GM10248 (cell line): ENCODE data around the gene MND1.

ENCODE experiments used
- CTCF ChIA-PET: fragments of 300-600 bp; sonication (Branson Sonifier 250); formaldehyde crosslinking; extraction: SDS; loops from one replicate; lab custom pipeline; 2021; ENCODE audit warnings: antibody characterized with exemption; lab: Yijun Ruan, JAX
- POLR2A ChIA-PET: fragments of 350-650 bp; sonication (Branson Sonifier 250); formaldehyde crosslinking; extraction: SDS; loops from one replicate; lab custom pipeline; 2020; ENCODE audit warnings: antibody characterized with exemption; lab: Yijun Ruan, JAX
- DNase-seq: peaks from one replicate; pipeline ENCODE4 v3.0.0; 2012; ENCODE audit errors: extremely low spot score
- TF ChIP-seq, protein P1 (sequence below): IDR thresholded peaks from 2 replicates; pipeline ENCODE4 v1.5.1; 2012; ENCODE audit warnings: mild to moderate bottlenecking, low read depth; ENCODE audit errors: extremely low read depth, missing control alignments, control extremely low read depth

Gene MND1

DNA sequence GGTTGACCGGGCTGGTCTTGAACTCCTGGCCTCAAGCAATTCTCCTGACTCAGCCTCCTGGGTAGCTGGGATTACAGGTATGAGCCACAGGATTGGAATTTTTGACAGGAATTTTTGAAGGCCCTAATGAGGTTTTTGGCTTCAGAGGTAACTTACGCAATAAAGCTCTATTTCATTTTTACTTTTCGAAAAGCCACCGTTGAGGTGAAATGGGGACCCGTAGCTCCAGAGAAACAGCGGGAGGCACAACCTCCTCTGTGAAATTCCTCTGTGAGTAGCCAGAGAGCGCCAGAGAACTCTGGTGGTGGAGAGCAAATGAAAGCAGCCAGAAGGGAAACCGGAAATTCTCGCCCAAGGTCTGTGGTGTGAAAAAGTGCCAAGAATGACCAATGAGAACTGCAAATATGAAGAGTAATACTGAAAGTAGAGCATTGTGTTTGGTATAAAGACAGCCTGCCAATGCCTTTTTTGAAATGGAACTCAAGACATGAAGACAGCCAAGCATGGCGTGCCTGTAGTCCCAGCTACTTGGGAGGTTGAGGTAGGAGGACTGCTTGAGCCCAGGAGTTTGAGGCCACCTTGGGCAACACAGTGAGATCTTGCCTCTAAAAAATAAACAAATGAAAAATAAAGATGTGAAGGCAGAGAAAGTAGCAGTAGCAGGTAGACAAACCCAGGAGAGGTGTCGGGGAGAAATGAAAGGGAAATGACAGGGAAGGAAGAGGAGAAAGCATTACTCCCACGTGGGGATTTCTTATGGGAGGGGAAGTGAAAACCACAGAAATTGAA is 88.7 kb downstream of the MND1 start:
- CTCF ChIA-PET: interaction anchor here (0.6 to 4.0 kb wide), 44 partner anchors 8 to 216 kb away, joined by 3 to 35 read pairs (median 4); partner anchors contain the start of gene TMEM131L
- peak; percentile 83 for DNase-seq

GRCh38 chr4:153433754-153434105 is 89.2 kb downstream of the MND1 start:
- POLR2A ChIA-PET: no interaction called here
- DNase-seq: no peak
- CTCF ChIA-PET: interaction anchor here (1.1 to 4.0 kb wide), 23 partner anchors 8 to 210 kb away, joined by 3 to 35 read pairs (median 6); partner anchors contain the start of gene TMEM131L
- TF ChIP-seq, protein P1, sequence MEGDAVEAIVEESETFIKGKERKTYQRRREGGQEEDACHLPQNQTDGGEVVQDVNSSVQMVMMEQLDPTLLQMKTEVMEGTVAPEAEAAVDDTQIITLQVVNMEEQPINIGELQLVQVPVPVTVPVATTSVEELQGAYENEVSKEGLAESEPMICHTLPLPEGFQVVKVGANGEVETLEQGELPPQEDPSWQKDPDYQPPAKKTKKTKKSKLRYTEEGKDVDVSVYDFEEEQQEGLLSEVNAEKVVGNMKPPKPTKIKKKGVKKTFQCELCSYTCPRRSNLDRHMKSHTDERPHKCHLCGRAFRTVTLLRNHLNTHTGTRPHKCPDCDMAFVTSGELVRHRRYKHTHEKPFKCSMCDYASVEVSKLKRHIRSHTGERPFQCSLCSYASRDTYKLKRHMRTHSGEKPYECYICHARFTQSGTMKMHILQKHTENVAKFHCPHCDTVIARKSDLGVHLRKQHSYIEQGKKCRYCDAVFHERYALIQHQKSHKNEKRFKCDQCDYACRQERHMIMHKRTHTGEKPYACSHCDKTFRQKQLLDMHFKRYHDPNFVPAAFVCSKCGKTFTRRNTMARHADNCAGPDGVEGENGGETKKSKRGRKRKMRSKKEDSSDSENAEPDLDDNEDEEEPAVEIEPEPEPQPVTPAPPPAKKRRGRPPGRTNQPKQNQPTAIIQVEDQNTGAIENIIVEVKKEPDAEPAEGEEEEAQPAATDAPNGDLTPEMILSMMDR: no peak

More for the DNA sequence above, 88.7 kb downstream of the MND1 start:
- TF ChIP-seq, protein P1: peak; percentile 82
- POLR2A ChIA-PET: no interaction called here

DNA sequence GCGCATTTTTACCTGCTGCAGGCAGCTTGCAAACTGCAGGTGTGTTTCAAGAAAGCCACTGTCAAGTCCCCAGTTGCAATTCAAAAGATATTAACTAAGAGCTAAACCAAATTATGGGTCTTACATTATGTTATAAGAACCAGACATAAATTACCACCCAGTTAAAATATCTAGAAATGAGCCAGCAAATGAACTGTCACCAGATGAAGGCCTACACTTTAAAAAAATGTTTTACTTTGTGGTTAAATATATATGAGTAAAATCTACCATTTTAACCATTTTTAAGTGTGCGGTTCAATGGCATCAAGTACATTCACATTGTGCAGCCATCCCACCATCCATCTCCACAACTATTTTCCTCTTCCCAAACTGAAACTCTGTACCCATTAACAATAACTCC is 89.7 kb downstream of the MND1 start:
- POLR2A ChIA-PET: no interaction called here
- TF ChIP-seq, protein P1: no peak

GRCh38 chr4:153438916-153439756 is 94.6 kb downstream of the MND1 start:
- CTCF ChIA-PET: interaction anchor here (0.8 to 1.7 kb wide), 4 partner anchors 27 to 204 kb away, joined by 3 to 6 read pairs (median 4); partner anchors contain the start of gene TMEM131L
- TF ChIP-seq, protein P1: no peak
- POLR2A ChIA-PET: interaction anchor here (0.6 to 1.4 kb wide), 2 partner anchors 27 to 138 kb away, joined by 3 to 8 read pairs; partner anchors contain the start of gene TMEM131L
- peak; percentile 61 for DNase-seq

More for the DNA sequence above, 89.7 kb downstream of the MND1 start:
- CTCF ChIA-PET: interaction anchor here (1.1 to 4.0 kb wide), 6 partner anchors 13 to 137 kb away, joined by 3 to 35 read pairs (median 4); partner anchors contain the start of gene TMEM131L
- DNase-seq: no peak

- POLR2A ChIA-PET: no interaction called here
- CTCF ChIA-PET: interaction anchor here (1.4 to 1.7 kb wide), 2 partner anchors 102 to 203 kb away, joined by 4 to 6 read pairs; no protein-coding TSS in a partner anchor
- no peak for DNase-seq
- TF ChIP-seq, protein P1: no peak
Measured at GRCh38 chr4:153439831-153440230, 95.3 kb downstream of the MND1 start.

DNA sequence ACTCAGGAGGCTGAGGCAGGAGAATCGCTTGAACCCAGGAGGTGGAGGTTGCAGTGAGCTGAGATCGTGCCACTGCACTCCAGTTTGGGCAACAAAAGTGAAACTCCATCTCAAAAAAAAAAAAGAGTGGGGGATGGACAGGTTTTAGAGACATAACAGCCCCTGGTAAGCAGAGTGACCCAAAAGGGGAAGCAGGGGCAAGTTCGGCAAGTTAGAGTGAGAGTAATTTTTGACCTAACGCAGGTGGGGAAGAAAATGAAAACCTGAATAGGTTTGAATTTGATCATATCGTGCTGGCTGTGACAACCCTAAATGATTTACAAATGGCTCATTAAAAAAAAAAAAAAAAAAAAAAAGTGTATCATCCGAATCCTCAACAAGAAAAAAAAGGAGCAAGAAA is 96.0 kb downstream of the MND1 start:
- ChIA-PET POLR2A (no interaction called here), CTCF (interaction anchor here (1.6 to 2.1 kb wide), 2 partner anchors 7 to 25 kb away, joined by 6 to 7 read pairs; partner anchors contain the start of gene TMEM131L)
- DNase-seq: peak; percentile 42
- TF ChIP-seq, protein P1: no peak
